K562 (cell line): ENCODE measurements around the gene SMIM13. TPM values are rescaled to one million over a fixed set of nuclear protein-coding genes. Genes with fewer than 3 reads are reported as not detected.

Experiments
- EGR1 ChIP-seq: fragments of 450-650 bp; conservative IDR thresholded peaks from 2 replicates; pipeline ENCODE4 v1.6.1; 2017; ENCODE audit warnings: mild to moderate bottlenecking
- HNRNPK ChIP-seq: fragments of 200-400 bp; formaldehyde crosslinking; IDR thresholded peaks from one replicate; pipeline ENCODE4 v1.6.1; 2018; ENCODE audit warnings: mild to moderate bottlenecking, low read depth, low read length; ENCODE audit not compliant: poor library complexity, severe bottlenecking
- POLR2AphosphoS2 ChIP-seq: IDR thresholded peaks from 2 replicates; pipeline ENCODE4 v1.6.1; 2012; ENCODE audit warnings: low read length, improper control_type of control experiment
- RFX7 ChIP-seq: fragments of 250-450 bp; sonication (Bioruptor Pico); IDR thresholded peaks from 2 replicates; pipeline ENCODE4 v1.5.1; 2021; ENCODE audit warnings: mild to moderate bottlenecking
- SPI1 ChIP-seq: IDR thresholded peaks from 2 replicates; pipeline ENCODE4 v1.6.1; 2011; ENCODE audit warnings: low read depth, low read length, control low read depth, borderline replicate concordance
- TEAD2 ChIP-seq: fragments of 450-650 bp; IDR thresholded peaks from 2 replicates; pipeline ENCODE4 v1.6.1; 2016; ENCODE audit warnings: missing genetic modification characterization, control low read depth, missing compliant biosample characterization
- ZNF124 ChIP-seq: sonication (generic); formaldehyde crosslinking; IDR thresholded peaks from 2 replicates; pipeline ENCODE4 v1.8.1; 2022; ENCODE audit warnings: missing genetic modification reagents
- ZNF311 ChIP-seq: fragments of 250-450 bp; sonication (Bioruptor Pico); IDR thresholded peaks from 2 replicates; pipeline ENCODE4 v1.4.0; 2020; ENCODE audit warnings: mild to moderate bottlenecking, moderate library complexity
- ZNF766 ChIP-seq: fragments of 200-800 bp; sonication (Bioruptor generic); conservative IDR thresholded peaks from 2 replicates; pipeline ENCODE4 v1.6.1; 2016; ENCODE audit warnings: missing genetic modification characterization, missing compliant biosample characterization
- polyA plus RNA-seq, 8 experiments: library from polyadenylated mRNA; depleted of rRNA in 4 of 8; stranded (reverse) in 5 of 8; unstranded in 3 of 8; fragments of >200 nt; fragmentation: Nextera tagmentation in 2 of 8; fragmentation: Illumina TruSeq in 1 of 8; extraction: Ambion mirVana in 2 of 8; extraction: Trizol in 1 of 8; gene quantifications; 2 replicates each; pipeline versions ENCODE4 v1.2.1 to v1.2.3, GENCODE V29; 2011 to 2014; ENCODE audit warnings: inconsistent platforms in 1 of 8, missing spikeins in 1 of 8
- total RNA-seq, 7 experiments: library from RNA; depleted of rRNA in 6 of 7; stranded (reverse); fragments of >200 nt in 6 of 7; fragmentation: Illumina TruSeq in 2 of 7; extraction: Trizol in 2 of 7; gene quantifications; 2 replicates each; pipeline versions ENCODE4 v1.2.1 to v1.2.3, GENCODE V29; 2011 to 2021; ENCODE audit warnings: low replicate concordance in 1 of 7
- TF ChIP-seq, protein P1 (sequence below): fragments of 250-450 bp; sonication (Bioruptor Pico); IDR thresholded peaks from 2 replicates; pipeline ENCODE4 v1.5.0; 2021; ENCODE audit warnings: mild to moderate bottlenecking, borderline replicate concordance
- TF ChIP-seq, protein P2 (sequence below): fragments of 250-450 bp; sonication (Bioruptor Pico); IDR thresholded peaks from 2 replicates; pipeline ENCODE4 v1.8.0; 2022; ENCODE audit warnings: moderate library complexity, mild to moderate bottlenecking, inconsistent platforms
- TF ChIP-seq, protein P3 (sequence below), 2 experiments: fragments of 450-650 bp; IDR thresholded peaks; 2 replicates each; pipeline ENCODE4 v1.6.1; 2016
- TF ChIP-seq, protein P4 (sequence below): fragments of 450-650 bp; IDR thresholded peaks from 2 replicates; pipeline ENCODE4 v1.7.1; 2018; ENCODE audit warnings: mild to moderate bottlenecking, low read depth; ENCODE audit not compliant: partially characterized antibody
- TF ChIP-seq, protein P5 (sequence below): sonication (generic); formaldehyde crosslinking; IDR thresholded peaks from 2 replicates; pipeline ENCODE4 v1.8.0; 2022; ENCODE audit warnings: missing genetic modification reagents, mild to moderate bottlenecking, borderline replicate concordance
- TF ChIP-seq, protein P6 (sequence below): sonication (generic); formaldehyde crosslinking; IDR thresholded peaks from 2 replicates; pipeline ENCODE4 v1.8.0; 2022; ENCODE audit warnings: mild to moderate bottlenecking, missing genetic modification reagents, borderline replicate concordance

SMIM13 gene
- total and polyA plus RNA-seq, 9 of the 15 experiments (the other 6 are each of a cell fraction or from before 2014, with no cell fraction given) = 5.5 to 24.8 (median 11.7) TPM

DNA sequence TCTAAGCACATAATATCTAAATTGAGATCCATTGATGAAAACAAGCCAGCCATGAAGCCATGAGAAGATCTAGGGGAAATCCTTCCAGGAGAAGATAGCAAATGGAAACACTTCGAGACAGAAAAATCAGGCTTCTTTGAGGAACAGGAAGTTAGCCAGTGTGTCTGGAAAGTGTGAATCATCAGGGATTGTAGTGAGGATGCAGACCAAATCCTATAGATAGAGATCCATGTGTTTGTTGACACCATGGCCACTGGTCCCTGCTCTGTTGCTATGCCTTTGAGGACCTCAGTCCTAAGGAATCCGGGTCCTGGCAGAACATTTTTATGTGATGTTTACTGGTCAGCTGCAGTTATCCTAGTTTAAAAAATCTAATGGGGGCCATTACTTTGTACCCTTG is 42.9 kb upstream of the SMIM13 start (continued):
- TF ChIP-seq, protein P1, sequence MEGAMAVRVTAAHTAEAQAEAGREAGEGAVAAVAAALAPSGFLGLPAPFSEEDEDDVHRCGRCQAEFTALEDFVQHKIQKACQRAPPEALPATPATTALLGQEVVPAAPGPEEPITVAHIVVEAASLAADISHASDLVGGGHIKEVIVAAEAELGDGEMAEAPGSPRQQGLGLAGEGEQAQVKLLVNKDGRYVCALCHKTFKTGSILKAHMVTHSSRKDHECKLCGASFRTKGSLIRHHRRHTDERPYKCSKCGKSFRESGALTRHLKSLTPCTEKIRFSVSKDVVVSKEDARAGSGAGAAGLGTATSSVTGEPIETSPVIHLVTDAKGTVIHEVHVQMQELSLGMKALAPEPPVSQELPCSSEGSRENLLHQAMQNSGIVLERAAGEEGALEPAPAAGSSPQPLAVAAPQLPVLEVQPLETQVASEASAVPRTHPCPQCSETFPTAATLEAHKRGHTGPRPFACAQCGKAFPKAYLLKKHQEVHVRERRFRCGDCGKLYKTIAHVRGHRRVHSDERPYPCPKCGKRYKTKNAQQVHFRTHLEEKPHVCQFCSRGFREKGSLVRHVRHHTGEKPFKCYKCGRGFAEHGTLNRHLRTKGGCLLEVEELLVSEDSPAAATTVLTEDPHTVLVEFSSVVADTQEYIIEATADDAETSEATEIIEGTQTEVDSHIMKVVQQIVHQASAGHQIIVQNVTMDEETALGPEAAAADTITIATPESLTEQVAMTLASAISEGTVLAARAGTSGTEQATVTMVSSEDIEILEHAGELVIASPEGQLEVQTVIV = no peak
- TF ChIP-seq, protein P2, sequence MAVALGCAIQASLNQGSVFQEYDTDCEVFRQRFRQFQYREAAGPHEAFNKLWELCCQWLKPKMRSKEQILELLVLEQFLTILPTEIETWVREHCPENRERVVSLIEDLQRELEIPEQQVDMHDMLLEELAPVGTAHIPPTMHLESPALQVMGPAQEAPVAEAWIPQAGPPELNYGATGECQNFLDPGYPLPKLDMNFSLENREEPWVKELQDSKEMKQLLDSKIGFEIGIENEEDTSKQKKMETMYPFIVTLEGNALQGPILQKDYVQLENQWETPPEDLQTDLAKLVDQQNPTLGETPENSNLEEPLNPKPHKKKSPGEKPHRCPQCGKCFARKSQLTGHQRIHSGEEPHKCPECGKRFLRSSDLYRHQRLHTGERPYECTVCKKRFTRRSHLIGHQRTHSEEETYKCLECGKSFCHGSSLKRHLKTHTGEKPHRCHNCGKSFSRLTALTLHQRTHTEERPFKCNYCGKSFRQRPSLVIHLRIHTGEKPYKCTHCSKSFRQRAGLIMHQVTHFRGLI = no peak
- TF ChIP-seq ZNF766 (CRISPR knock-in tag) (no peak), HNRNPK (no peak), RFX7 (CRISPR knock-in tag) (no peak), ZNF311 (no peak), ZNF124 (CRISPR knock-in tag) (no peak), TEAD2 (tag) (no peak), EGR1 (no peak), SPI1 (no peak), POLR2AphosphoS2 (no peak)
- TF ChIP-seq, protein P3, sequence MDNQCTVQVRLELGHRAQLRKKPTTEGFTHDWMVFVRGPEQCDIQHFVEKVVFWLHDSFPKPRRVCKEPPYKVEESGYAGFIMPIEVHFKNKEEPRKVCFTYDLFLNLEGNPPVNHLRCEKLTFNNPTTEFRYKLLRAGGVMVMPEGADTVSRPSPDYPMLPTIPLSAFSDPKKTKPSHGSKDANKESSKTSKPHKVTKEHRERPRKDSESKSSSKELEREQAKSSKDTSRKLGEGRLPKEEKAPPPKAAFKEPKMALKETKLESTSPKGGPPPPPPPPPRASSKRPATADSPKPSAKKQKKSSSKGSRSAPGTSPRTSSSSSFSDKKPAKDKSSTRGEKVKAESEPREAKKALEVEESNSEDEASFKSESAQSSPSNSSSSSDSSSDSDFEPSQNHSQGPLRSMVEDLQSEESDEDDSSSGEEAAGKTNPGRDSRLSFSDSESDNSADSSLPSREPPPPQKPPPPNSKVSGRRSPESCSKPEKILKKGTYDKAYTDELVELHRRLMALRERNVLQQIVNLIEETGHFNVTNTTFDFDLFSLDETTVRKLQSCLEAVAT (IDR thresholded peaks at IDR 0.05) = no peak
- TF ChIP-seq, protein P4, sequence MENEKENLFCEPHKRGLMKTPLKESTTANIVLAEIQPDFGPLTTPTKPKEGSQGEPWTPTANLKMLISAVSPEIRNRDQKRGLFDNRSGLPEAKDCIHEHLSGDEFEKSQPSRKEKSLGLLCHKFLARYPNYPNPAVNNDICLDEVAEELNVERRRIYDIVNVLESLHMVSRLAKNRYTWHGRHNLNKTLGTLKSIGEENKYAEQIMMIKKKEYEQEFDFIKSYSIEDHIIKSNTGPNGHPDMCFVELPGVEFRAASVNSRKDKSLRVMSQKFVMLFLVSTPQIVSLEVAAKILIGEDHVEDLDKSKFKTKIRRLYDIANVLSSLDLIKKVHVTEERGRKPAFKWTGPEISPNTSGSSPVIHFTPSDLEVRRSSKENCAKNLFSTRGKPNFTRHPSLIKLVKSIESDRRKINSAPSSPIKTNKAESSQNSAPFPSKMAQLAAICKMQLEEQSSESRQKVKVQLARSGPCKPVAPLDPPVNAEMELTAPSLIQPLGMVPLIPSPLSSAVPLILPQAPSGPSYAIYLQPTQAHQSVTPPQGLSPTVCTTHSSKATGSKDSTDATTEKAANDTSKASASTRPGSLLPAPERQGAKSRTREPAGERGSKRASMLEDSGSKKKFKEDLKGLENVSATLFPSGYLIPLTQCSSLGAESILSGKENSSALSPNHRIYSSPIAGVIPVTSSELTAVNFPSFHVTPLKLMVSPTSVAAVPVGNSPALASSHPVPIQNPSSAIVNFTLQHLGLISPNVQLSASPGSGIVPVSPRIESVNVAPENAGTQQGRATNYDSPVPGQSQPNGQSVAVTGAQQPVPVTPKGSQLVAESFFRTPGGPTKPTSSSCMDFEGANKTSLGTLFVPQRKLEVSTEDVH = no peak
- TF ChIP-seq, protein P5, sequence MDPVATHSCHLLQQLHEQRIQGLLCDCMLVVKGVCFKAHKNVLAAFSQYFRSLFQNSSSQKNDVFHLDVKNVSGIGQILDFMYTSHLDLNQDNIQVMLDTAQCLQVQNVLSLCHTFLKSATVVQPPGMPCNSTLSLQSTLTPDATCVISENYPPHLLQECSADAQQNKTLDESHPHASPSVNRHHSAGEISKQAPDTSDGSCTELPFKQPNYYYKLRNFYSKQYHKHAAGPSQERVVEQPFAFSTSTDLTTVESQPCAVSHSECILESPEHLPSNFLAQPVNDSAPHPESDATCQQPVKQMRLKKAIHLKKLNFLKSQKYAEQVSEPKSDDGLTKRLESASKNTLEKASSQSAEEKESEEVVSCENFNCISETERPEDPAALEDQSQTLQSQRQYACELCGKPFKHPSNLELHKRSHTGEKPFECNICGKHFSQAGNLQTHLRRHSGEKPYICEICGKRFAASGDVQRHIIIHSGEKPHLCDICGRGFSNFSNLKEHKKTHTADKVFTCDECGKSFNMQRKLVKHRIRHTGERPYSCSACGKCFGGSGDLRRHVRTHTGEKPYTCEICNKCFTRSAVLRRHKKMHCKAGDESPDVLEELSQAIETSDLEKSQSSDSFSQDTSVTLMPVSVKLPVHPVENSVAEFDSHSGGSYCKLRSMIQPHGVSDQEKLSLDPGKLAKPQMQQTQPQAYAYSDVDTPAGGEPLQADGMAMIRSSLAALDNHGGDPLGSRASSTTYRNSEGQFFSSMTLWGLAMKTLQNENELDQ (CRISPR knock-in tag) = no peak
- TF ChIP-seq, protein P6, sequence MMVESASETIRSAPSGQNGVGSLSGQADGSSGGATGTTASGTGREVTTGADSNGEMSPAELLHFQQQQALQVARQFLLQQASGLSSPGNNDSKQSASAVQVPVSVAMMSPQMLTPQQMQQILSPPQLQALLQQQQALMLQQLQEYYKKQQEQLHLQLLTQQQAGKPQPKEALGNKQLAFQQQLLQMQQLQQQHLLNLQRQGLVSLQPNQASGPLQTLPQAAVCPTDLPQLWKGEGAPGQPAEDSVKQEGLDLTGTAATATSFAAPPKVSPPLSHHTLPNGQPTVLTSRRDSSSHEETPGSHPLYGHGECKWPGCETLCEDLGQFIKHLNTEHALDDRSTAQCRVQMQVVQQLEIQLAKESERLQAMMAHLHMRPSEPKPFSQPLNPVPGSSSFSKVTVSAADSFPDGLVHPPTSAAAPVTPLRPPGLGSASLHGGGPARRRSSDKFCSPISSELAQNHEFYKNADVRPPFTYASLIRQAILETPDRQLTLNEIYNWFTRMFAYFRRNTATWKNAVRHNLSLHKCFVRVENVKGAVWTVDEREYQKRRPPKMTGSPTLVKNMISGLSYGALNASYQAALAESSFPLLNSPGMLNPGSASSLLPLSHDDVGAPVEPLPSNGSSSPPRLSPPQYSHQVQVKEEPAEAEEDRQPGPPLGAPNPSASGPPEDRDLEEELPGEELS (CRISPR knock-in tag) = no peak
